Panc1 (cell line): ENCODE data around the gene SCGB1C1.
"Not testable (repeated sequence)": the region's sequence is repeated elsewhere in the genome, so short reads cannot be mapped to it uniquely, and the experiment has no call there.

Source experiments
- CTCF ChIP-seq: fragments of 450-650 bp; IDR thresholded peaks from 2 replicates; pipeline ENCODE4 v1.5.1; 2017; ENCODE audit warnings: mild to moderate bottlenecking
- SIN3A ChIP-seq: IDR thresholded peaks from 2 replicates; pipeline ENCODE4 v1.6.1; 2012; ENCODE audit warnings: low read depth, mild to moderate bottlenecking, low read length, moderate library complexity, borderline replicate concordance; ENCODE audit not compliant: insufficient read depth

- not testable (repeated sequence) for TF ChIP-seq SIN3A, CTCF
Measured at GRCh38 chr11:220641-221215, 27.9 kb downstream of the SCGB1C1 start.
